ENCODE data around the gene DPP6. TPM values are rescaled to one million over a fixed set of nuclear protein-coding genes. Genes with fewer than 3 reads are reported as not detected.

Gene DPP6
- total and polyA plus RNA-seq, 2 donors (not counting 1 experiment from before 2014, with no cell fraction given): not detected

- Histone ChIP-seq H3K9me3 (ENCODE audit: control extremely low read depth in 1 of 3, control insufficient read depth in 2 of 3, insufficient read depth in 1 of 3, low read length in 2 of 3) (peaks cover 0 to 5% (median 0%) of the 10 kb centered on the region in 3 donors), H2AFZ (ENCODE audit: insufficient read depth, low read depth, low read length, poor library complexity, severe bottlenecking) (no peak overlapping the region), H3K4me1 (ENCODE audit: control insufficient read depth in 2 of 2, insufficient read depth in 2 of 2, low read length in 2 of 2) (no peaks in the 10 kb centered on the region), H3K9ac (ENCODE audit: low read length) (no peak overlapping the region), H3K36me3 (replicated peaks in 1 of 2; ENCODE audit: control extremely low read depth in 1 of 2, control insufficient read depth in 1 of 2, extremely low read depth in 1 of 2, insufficient read depth in 2 of 2, low read length in 1 of 2) (no peaks in the 10 kb centered on the region), H3K79me2 (ENCODE audit: control insufficient read depth, insufficient read depth, low read length) (no peaks in the 10 kb centered on the region), H3K4me2 (replicated peaks; ENCODE audit: low read depth, low read length, poor library complexity, severe bottlenecking) (no peak overlapping the region), H3K27me3 (replicated peaks in 1 of 4; ENCODE audit: control extremely low read depth in 1 of 4, control insufficient read depth in 3 of 4, insufficient read depth in 4 of 4, low read length in 3 of 4) (no peaks in the 10 kb centered on the region), H3K4me3 (ENCODE audit: control extremely low read depth in 1 of 5, extremely low read depth in 1 of 5, insufficient read depth in 1 of 5, low read depth in 2 of 5, low read length in 4 of 5) (no peak overlapping the region), H4K20me1 (ENCODE audit: control insufficient read depth, insufficient read depth, low read length, poor library complexity, severe bottlenecking) (no peaks in the 10 kb centered on the region), H3K27ac (ENCODE audit: low read length in 2 of 2) (no peak overlapping the region)
- DNase-seq: no peak
- ChIA-PET POLR2A (no interaction called here), CTCF (no interaction called here)
- no peak overlapping the region for H3K4me3 Mint-ChIP-seq
- intact Hi-C loops (cut with micrococcal nuclease): no loop called here
- 90% methylated on average over 10 of the region's 13 CpGs for WGBS (ENCODE audit: insufficient coverage)
- no peaks in the 10 kb centered on the region for H3K9me3 Mint-ChIP-seq (ENCODE audit: insufficient read depth)
- no peak for ATAC-seq (ENCODE audit: low read depth)
- H3K27me3 Mint-ChIP-seq: peaks cover 5% of the 10 kb centered on the region
- H3K27ac Mint-ChIP-seq: no peak overlapping the region
- H3K4me1 Mint-ChIP-seq: no peaks in the 10 kb centered on the region
- TF ChIP-seq CTCF (IDR thresholded peaks at IDR 0.05) (no peak), EZH2 (IDR thresholded peaks at IDR 0.05; ENCODE audit: borderline replicate concordance, insufficient read depth, low read depth, low read length, poor library complexity, severe bottlenecking) (no peak)
Measured at GRCh38 chr7:154836021-154836448, 783.8 kb downstream of the DPP6 start.

GRCh38 chr7:154837087-154837486 is 784.9 kb downstream of the DPP6 start:
- H3K27me3 Mint-ChIP-seq: peaks cover 5% of the 10 kb centered on the region
- DNase-seq: no peak
- intact Hi-C loops (cut with micrococcal nuclease): no loop called here
- no peaks in the 10 kb centered on the region for H3K79me2 ChIP-seq (ENCODE audit: control insufficient read depth, insufficient read depth, low read length)
- no peak overlapping the region for H3K27ac Mint-ChIP-seq
- no peak overlapping the region for H3K4me3 Mint-ChIP-seq
- ATAC-seq (ENCODE audit: low read depth): no peak
- H3K4me3 ChIP-seq (ENCODE audit: control extremely low read depth in 1 of 5, extremely low read depth in 1 of 5, insufficient read depth in 1 of 5, low read depth in 2 of 5, low read length in 4 of 5): no peak overlapping the region
- no peaks in the 10 kb centered on the region for H3K4me1 Mint-ChIP-seq
- ChIA-PET POLR2A (no interaction called here), CTCF (no interaction called here)
- H3K4me1 ChIP-seq (ENCODE audit: control insufficient read depth in 2 of 2, insufficient read depth in 2 of 2, low read length in 2 of 2): no peaks in the 10 kb centered on the region
- H3K9ac ChIP-seq (ENCODE audit: low read length): no peak overlapping the region
- no peak overlapping the region for H3K4me2 ChIP-seq (replicated peaks; ENCODE audit: low read depth, low read length, poor library complexity, severe bottlenecking)
- no peaks in the 10 kb centered on the region for H3K9me3 Mint-ChIP-seq (ENCODE audit: insufficient read depth)
- no peak overlapping the region for H2AFZ ChIP-seq (ENCODE audit: insufficient read depth, low read depth, low read length, poor library complexity, severe bottlenecking)
- peaks cover 0 to 10% (median 0%) of the 10 kb centered on the region in 3 donors for H3K9me3 ChIP-seq (ENCODE audit: control extremely low read depth in 1 of 3, control insufficient read depth in 2 of 3, insufficient read depth in 1 of 3, low read length in 2 of 3)
- H3K27me3 ChIP-seq (replicated peaks in 1 of 4; ENCODE audit: control extremely low read depth in 1 of 4, control insufficient read depth in 3 of 4, insufficient read depth in 4 of 4, low read length in 3 of 4): no peaks in the 10 kb centered on the region
- TF ChIP-seq CTCF (IDR thresholded peaks at IDR 0.05): no peak
- TF ChIP-seq EZH2 (IDR thresholded peaks at IDR 0.05; ENCODE audit: borderline replicate concordance, insufficient read depth, low read depth, low read length, poor library complexity, severe bottlenecking): no peak
- 97% methylated on average over 8 of the region's 8 CpGs for WGBS (ENCODE audit: insufficient coverage)
- no peaks in the 10 kb centered on the region for H4K20me1 ChIP-seq (ENCODE audit: control insufficient read depth, insufficient read depth, low read length, poor library complexity, severe bottlenecking)
- H3K27ac ChIP-seq (ENCODE audit: low read length in 2 of 2): no peak overlapping the region
- H3K36me3 ChIP-seq (replicated peaks in 1 of 2; ENCODE audit: control extremely low read depth in 1 of 2, control insufficient read depth in 1 of 2, extremely low read depth in 1 of 2, insufficient read depth in 2 of 2, low read length in 1 of 2): no peaks in the 10 kb centered on the region

Measured in B cell (primary cell).